Glutamatergic neuron (in vitro differentiated cells): ENCODE results near the gene C19orf85. TPM values are rescaled to one million over a fixed set of nuclear protein-coding genes. Genes with fewer than 3 reads are reported as not detected.

ENCODE experiments used
- DNase-seq: peaks from one replicate; pipeline ENCODE4 v3.0.0; 2022
- H3K27ac Mint-ChIP-seq: one replicate; pipeline ENCODE4 v1.8.0; 2020; ENCODE audit warnings: mild to moderate bottlenecking, mixed read lengths, inconsistent platforms; ENCODE audit not compliant: unreplicated experiment
- H3K27me3 Mint-ChIP-seq: one replicate; pipeline ENCODE4 v1.8.0; 2020; ENCODE audit warnings: mild to moderate bottlenecking, moderate library complexity, mixed read lengths, inconsistent platforms; ENCODE audit not compliant: unreplicated experiment
- H3K36me3 Mint-ChIP-seq: one replicate; pipeline ENCODE4 v1.8.0; 2020; ENCODE audit warnings: mild to moderate bottlenecking, mixed read lengths, inconsistent platforms; ENCODE audit not compliant: unreplicated experiment
- H3K4me1 Mint-ChIP-seq: one replicate; pipeline ENCODE4 v1.8.0; 2020; ENCODE audit warnings: mild to moderate bottlenecking, low read depth, mixed read lengths, inconsistent platforms; ENCODE audit not compliant: unreplicated experiment
- H3K4me3 Mint-ChIP-seq: one replicate; pipeline ENCODE4 v1.8.0; 2020; ENCODE audit warnings: mild to moderate bottlenecking, mixed read lengths, inconsistent platforms; ENCODE audit not compliant: unreplicated experiment
- H3K9me3 Mint-ChIP-seq: one replicate; pipeline ENCODE4 v1.8.0; 2020; ENCODE audit warnings: mild to moderate bottlenecking, moderate library complexity, mixed read lengths, inconsistent platforms; ENCODE audit not compliant: unreplicated experiment
- CTCF ChIP-seq: fragments of 200-600 bp; sonication (generic); IDR thresholded peaks from one replicate; pipeline ENCODE4 v1.5.0; 2021; ENCODE audit not compliant: partially characterized antibody, unreplicated experiment
- total RNA-seq: library from RNA; stranded (reverse); fragmentation: NEBNext Ultra II Directional; extraction: Animal tissue kit (Norgen Biotek cat#: 25700); gene quantifications from one replicate; pipeline ENCODE4 v1.2.1, GENCODE V29; 2021; ENCODE audit not compliant: unreplicated experiment

The C19orf85 gene
- total RNA-seq, 1 donor from 2014 or later = not detected

GRCh38 chr19:55479045-55479444 is 14.5 kb upstream of the C19orf85 start:
- Mint-ChIP-seq H3K9me3 (peaks cover 18% of the 10 kb centered on the region), H3K27ac (no peak overlapping the region), H3K27me3 (peaks cover 12% of the 10 kb centered on the region), H3K4me1 (peaks cover 20% of the 10 kb centered on the region), H3K36me3 (no peaks in the 10 kb centered on the region), H3K4me3 (peak overlapping the region; percentile 92)
- DNase-seq = no peak
- no peak for TF ChIP-seq CTCF

- Mint-ChIP-seq H3K9me3 (peaks cover 18% of the 10 kb centered on the region), H3K36me3 (no peaks in the 10 kb centered on the region), H3K4me3 (peak overlapping the region; percentile 92), H3K27ac (peak overlapping the region; percentile 57), H3K27me3 (peaks cover 12% of the 10 kb centered on the region), H3K4me1 (peaks cover 20% of the 10 kb centered on the region)
- DNase-seq = no peak
- no peak for TF ChIP-seq CTCF
Observed at GRCh38 chr19:55478364-55478763, 13.8 kb upstream of the C19orf85 start.

GRCh38 chr19:55477905-55478304 is 13.4 kb upstream of the C19orf85 start:
- peaks cover 18% of the 10 kb centered on the region for H3K9me3 Mint-ChIP-seq
- peak overlapping the region; percentile 92 for H3K4me3 Mint-ChIP-seq

GRCh38 chr19:55476100-55476775 is 11.7 kb upstream of the C19orf85 start, which contains the start of gene ZNF628:
ZNF628 (plus strand) TSS chr19:55476617; CDS start chr19:55479911, 3,294 bp downstream.
- peak within 1 kb of the TSS; percentile 92 for H3K4me3 Mint-ChIP-seq
- peaks cover 14% of the 10 kb centered on the region for H3K27me3 Mint-ChIP-seq
- peak; percentile 99 for DNase-seq
- H3K9me3 Mint-ChIP-seq = peaks cover 18% of the 10 kb centered on the region
- no peaks in the 10 kb centered on the region for H3K36me3 Mint-ChIP-seq
- H3K4me1 Mint-ChIP-seq = peaks cover 20% of the 10 kb centered on the region
- no peak for TF ChIP-seq CTCF
- peak within 1 kb of the TSS; percentile 82 for H3K27ac Mint-ChIP-seq

More at GRCh38 chr19:55477905-55478304, 13.4 kb upstream of the C19orf85 start:
- no peaks in the 10 kb centered on the region for H3K36me3 Mint-ChIP-seq
- no peak for DNase-seq
- TF ChIP-seq CTCF = no peak
- peaks cover 20% of the 10 kb centered on the region for H3K4me1 Mint-ChIP-seq
- H3K27me3 Mint-ChIP-seq = peaks cover 12% of the 10 kb centered on the region
- peak overlapping the region; percentile 26 for H3K27ac Mint-ChIP-seq
